Stromal cell of bone marrow (primary cell): ENCODE results near the gene RPRML.

Experiments used
- DNase-seq: peaks from one replicate; pipeline ENCODE4 v3.0.0-alpha.2; 2012; ENCODE audit warnings: low read depth

RPRML gene

DNA sequence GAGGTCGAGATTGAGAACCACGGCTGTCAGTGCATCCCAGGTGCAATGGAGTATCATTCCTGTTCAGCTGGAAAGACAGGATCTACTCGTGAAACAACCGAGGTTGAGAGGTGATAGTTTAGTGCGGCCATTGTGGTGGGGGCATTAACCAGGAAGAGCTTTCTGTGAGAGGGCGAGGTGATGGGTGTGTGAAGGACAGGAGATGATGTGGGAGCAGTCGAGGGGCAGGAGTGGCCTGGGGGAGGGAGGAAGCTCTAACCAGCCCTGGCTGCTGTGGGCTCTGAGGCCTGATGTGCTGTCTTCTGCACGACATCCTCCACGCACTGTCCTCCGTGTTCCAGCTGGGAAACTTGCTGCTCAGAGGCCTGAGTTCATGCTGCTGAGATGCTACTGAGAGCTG, 34.1 kb downstream of the RPRML start:
- DNase-seq = no peak

GRCh38 chr17:46943501-46944393, 35.3 kb downstream of the RPRML start:
- DNase-seq = no peak

DNA sequence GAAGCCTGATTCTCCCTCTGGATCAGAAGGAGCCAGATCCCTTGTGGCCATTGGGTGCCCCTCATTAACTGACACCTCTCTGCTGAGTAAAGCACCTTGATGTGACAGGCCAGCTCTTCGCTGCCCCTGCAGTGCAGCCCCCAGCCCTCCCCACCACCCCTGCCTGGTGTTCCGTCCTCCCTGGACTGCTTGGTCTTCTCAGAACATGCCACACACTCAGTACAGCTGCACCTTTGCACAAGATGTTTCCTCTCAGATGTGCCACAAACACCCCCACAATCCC, 35.9 kb downstream of the RPRML start:
- no peak for DNase-seq

DNA sequence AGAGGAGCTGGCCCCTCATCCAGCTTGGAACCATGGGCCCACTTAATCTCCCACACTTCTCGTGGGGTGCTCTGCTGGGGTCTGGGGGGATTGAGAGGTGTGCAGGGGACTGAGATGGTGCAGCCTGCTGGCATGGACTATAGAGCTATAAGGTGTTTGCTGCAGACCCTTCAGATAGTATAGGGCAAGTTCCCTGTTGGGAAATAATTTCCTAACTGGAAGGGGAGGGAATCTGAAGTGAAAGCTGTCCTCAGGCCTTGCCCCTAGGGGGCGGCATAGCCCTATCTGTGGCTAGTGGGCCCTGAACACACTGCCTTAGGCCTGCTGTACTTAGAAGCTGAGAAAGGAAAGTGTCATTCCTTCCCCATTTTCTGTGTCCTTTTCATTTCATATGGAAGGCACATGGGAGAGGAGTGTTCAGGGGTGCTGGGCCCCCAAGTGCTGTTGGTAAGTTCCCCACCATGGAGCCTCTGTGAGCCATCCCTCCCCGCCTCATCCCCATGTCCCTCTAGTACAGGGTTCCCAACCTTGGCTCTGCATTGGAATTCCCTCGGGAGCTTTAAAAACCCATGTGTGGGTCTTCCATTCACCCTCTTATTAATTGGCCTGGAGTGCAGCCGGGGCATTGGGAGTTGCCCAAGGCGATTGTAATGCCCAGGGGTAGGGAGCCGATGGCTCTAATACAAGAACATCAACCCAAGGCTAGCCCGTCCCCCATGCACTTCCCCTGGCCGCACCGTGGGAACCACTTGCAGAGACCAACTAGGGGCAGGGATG, 36.4 kb downstream of the RPRML start:
- no peak for DNase-seq

DNA sequence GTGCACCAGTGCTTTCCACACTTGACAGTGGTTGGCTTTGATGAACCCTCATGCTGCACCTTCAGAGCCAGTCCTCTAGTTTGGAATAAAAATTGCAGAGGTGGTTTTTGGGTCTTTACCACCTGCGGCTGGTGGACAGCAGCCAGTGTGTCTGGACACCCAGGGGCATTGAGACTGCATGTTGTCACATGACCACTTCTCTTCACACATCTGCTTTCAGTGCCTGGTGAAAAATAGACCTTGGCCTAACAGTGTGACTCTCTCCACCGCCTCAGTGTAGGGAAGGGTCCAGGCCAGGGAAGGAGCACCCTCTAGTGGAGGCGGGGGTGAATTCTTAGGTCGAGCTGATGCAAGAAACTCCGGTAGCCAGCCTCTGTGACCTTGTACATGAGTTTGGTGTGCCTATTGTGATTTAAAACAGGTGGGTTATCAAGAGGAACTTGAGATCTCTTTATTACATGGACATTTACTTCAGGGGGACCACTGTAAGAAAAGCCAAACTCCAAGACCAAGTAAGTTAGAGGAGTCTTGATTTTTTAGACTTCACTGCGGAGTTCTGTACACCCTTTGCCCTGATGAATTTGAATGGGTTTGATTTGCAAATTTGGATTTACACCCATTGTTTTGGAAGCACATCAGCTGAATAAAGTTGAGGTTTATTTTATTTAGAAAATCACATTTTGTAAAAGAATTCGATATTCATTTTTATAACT, 38.2 kb downstream of the RPRML start:
- DNase-seq = no peak

GRCh38 chr17:46935658-46936266, 43.3 kb downstream of the RPRML start:
- DNase-seq = no peak

DNA sequence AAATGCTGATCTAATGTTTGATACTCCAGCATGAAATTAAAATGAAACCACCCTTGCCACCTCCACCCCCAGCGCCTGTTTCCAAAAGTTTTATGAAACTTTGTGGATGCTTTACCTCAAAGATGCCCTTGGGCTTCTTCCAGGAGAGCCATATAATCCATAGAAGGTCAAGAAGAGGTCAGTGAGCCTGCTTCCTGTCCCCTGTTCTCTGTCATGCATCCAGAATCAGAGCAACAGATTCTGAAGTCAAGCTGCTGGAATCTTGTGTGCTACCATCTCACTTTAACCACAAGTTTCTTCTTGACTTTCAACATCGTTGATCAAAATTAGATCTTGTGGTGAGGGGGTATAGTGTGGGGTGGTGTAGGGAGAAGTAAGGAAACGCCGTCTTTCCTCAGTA, 47.5 kb downstream of the RPRML start:
- no peak for DNase-seq

DNA sequence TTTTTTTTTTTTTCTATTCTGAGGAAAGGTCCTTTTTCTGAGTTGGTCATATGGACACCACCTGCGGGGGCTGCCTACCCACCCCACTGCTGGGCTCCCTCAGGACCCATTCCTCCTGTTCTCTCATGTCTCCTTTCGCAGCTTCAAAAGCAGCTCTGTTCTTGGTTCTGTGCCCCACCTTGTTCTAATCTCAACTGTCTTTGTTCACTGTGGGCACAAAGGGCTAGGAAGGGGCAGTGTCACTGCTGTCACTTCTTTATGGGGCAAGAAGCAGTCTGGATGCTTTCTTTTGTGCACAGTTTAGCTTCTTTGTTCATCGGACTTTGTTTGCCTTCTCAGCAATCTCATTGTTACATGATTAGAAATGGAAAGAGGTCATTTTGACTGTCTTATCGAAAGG, 49.0 kb downstream of the RPRML start:
- DNase-seq = no peak

DNA sequence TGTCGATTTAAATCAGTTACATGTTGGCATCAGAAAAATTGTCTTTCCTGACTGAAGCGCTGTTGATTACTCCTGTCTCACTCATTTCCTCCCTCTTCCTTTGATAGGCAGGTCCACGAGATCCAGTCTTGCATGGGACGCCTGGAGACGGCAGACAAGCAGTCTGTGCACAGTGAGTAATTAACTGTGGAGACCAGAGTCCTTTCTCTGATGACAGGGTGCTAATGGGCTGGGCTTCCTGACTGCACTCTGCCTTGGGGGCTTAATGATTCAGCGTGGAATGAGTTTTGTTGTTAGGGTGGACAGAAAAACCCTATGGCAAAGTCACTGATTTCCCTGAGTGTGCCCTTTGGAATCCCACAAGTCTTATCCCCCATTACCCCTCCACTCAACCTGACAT, 49.6 kb downstream of the RPRML start:
- no peak for DNase-seq

DNA sequence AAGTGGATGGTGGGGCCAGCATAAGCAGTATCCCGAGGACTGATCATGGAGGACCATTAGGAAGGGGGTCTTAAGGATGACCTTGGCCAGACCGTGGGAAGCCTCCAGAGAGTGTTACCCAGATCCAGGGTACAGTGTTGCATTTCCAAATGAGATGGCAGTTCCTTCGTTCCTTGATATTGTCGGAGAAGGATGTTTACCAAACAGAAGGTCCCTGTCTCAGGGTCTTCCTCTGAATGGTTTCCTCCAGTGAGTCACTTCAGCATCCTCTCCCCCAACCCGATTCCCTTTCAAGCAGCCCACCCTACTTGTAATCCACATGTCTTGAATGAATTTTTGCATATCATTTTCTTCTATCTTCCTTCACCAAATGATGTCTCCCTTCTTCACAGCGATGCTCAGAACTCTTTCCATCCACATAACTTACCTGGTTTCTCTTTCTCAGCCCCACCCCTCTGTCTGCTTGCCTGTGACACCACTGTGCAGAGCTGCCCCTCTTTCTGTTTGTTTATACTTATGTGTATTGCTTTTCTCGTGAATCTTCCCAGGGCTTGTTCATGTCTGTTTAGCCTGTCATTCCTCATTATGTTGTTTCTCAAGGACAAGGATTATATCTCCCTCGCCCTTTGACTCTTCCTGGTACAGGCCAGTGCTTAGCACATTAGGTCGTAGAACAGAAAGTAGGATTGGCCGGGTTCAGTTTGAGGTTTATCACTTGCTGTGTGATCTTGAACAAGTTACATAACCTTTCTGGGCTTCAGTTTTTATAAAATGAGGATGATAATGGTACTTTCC, 50.4 kb downstream of the RPRML start:
- DNase-seq = no peak
